SIG-M5 treated with dmso at 0.1 percent for 504 hours (cell line): ENCODE results near the gene HOXB2.

Source experiments
- DNase-seq: peaks from one replicate; lab custom pipeline; 2025; ENCODE audit not compliant: unreplicated experiment; lab: John Stamatoyannopoulos, UW

The HOXB2 gene

DNA sequence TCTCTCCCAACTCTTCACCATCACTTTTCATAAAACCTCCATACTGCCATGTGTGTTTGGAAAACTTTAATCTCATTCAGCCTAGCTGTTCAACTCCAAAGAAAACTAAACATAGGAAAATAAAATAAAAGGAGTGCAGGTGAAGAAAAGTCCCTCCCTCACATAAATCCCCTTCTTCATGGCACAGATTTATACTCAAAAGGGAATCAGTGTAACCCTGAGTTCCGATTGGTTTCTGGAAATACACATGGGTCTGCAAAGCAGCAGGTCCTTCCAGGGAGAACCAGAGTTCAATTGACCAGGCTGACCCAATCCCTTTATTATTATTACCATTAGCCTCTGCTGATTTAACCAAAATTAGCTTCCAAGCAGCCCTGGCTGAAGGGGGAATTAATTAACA, 8.9 kb upstream of the HOXB2 start:
- DNase-seq = no peak

GRCh38 chr17:48553190-48553547, 8.3 kb upstream of the HOXB2 start:
- DNase-seq = no peak

GRCh38 chr17:48552466-48553189, 7.7 kb upstream of the HOXB2 start:
- no peak for DNase-seq

GRCh38 chr17:48551596-48552465, 6.9 kb upstream of the HOXB2 start:
- DNase-seq = no peak

DNA sequence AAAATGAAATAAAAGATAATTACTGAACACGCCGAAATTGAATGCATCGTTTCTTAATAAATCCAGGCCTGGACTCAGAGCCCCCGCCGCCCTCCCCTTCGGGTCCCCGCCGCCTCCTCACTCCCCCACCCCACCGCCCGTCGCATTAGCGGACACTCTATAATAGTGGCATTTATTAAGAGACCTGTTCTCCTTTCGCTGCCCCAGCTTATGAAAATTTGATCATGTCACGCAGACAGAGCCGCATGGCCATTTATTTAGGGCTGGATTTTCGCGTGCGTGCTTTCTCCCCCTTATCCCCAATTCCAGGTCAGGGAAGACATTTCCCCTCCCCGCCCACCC, 6.3 kb upstream of the HOXB2 start:
- DNase-seq = no peak

DNA sequence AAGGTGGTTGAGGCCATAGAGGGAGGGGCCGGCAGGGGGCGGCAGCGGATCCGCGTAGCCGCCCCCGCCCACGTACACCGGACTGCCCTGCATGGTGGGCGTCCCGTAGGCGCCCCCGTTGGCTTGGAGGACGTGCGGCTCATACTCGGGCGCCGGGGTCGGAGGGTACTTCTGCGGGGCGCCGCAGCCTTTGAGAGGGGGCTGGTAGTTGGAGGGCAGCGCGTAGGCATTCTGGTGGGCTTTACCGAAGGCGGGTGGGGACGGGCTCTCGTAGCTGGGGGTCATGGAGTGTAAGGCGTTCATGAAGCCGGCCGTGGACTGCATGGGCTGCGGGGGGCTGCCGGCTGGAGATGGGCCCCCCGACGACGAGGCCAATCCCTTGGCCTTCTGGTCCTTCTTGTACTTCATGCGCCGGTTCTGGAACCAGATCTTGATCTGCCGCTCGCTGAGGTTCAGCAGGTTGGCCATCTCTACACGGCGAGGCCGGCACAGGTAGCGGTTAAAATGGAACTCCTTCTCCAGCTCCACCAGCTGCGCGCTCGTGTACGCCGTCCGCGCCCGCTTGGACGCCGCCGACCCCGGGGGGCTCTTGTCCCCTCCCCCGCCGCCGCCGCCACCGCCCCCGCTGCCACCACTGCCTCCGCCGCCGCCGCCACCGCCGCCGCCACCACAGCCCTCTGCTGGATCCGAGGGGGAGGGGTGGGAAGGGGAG, 5.7 kb upstream of the HOXB2 start:
- DNase-seq = no peak

- no peak for DNase-seq
Measured at GRCh38 chr17:48549914-48550501, 5.1 kb upstream of the HOXB2 start.

GRCh38 chr17:48549281-48549630, 4.3 kb upstream of the HOXB2 start:
- no peak for DNase-seq

- no peak for DNase-seq
Measured at GRCh38 chr17:48548523-48549280, 3.8 kb upstream of the HOXB2 start.

DNA sequence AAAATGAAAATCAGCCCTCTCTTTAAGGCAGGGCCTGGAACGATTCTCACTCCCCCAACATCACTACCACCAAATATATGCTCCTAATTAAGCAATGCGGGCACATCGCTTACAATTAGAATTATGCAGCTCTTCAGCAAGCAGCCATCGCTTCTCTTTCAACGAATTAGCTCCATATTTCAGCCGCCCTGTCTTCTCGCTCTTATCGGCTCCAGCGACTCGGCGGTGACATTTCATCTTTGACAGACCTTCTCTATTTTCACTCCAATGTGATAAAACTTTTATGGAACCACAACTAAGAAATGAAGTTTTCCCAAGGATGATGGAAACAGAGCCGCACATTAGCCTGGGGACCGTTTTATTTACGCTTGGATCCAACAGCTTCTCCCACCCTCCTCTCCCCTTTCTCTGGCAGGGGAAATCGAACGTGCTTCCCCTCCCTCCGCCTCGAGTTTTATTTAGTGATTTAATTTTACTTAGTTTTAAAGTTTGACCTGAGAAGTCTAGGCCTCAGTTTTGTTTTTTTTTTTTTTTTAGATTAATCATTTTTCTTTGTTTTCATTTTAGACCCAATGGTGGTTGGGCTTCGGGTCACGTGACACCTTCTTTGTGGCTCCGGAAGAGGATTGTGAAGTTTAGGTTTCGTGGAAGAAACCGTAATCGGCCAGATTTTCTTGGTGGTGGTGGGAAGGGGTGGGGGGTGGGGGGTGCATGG, 3.1 kb upstream of the HOXB2 start:
- DNase-seq = no peak

DNA sequence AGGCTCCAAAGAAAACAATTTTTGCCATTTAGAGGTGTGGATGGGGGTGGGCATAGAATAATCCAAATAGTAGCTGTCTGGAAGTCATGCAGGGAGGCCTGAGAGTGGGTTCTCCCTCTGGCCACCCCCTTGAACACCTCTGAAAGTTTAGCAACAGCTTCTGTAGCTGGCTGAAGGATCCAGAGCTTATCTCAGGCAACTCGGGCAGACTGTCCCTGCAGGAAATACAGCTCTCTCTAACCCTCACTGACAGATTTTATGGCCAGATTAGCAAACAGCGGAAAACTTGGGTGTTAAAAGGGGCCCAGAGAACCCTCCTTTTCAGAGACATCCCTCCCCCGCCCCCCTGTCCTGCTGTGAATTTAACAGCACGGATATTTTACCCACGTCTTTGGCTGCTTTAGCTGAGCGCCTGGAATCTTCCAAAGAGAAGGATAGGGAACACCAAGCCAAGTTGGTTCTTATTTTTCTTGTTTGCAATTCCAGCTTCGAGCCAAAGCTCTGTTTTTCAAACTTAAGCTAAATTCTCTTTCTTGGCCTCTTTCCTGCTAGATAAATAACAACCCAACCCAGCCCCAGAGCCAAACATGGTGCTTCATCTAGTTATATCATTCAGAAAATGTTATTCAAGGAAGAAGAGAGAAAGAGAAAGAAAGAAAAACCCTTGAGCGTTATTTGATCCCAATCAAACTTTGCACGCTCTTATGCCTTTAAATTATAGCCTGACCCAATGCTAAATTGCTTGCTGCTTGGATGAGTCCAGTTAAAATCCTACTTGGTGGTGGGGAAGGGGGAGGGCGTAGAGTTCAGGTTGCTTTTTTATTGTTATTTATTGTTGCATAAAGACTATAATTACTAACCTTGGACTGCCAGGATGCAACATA, 2.3 kb upstream of the HOXB2 start:
- DNase-seq = no peak

- DNase-seq = no peak
Measured at GRCh38 chr17:48546137-48546923, 1.4 kb upstream of the HOXB2 start.

- no peak for DNase-seq
Measured at GRCh38 chr17:48545539-48545938, 630 bp upstream of the HOXB2 start.

- no peak for DNase-seq
Measured at GRCh38 chr17:48544349-48545021, 424 bp downstream of the HOXB2 start.

- DNase-seq = no peak
Measured at GRCh38 chr17:48543854-48544348, 1.0 kb downstream of the HOXB2 start.

GRCh38 chr17:48543107-48543853, 1.6 kb downstream of the HOXB2 start:
- no peak for DNase-seq

- DNase-seq = no peak
Measured at GRCh38 chr17:48542698-48543106, 2.2 kb downstream of the HOXB2 start.
